ENCODE data around the gene CYP2W1.

The CYP2W1 gene

GRCh38 chr7:982511-983003 lies 424 bp upstream of the CYP2W1 start:
- DNase-seq, result no peak

GRCh38 chr7:983616-984071 lies 663 bp downstream of the CYP2W1 start:
- DNase-seq, result no peak

GRCh38 chr7:984361-985126 lies 1.6 kb downstream of the CYP2W1 start:
- DNase-seq, result no peak

GRCh38 chr7:985127-985416 lies 2.1 kb downstream of the CYP2W1 start:
- DNase-seq, result no peak

GRCh38 chr7:985915-986741 lies 3.1 kb downstream of the CYP2W1 start:
- DNase-seq, result no peak

DNA sequence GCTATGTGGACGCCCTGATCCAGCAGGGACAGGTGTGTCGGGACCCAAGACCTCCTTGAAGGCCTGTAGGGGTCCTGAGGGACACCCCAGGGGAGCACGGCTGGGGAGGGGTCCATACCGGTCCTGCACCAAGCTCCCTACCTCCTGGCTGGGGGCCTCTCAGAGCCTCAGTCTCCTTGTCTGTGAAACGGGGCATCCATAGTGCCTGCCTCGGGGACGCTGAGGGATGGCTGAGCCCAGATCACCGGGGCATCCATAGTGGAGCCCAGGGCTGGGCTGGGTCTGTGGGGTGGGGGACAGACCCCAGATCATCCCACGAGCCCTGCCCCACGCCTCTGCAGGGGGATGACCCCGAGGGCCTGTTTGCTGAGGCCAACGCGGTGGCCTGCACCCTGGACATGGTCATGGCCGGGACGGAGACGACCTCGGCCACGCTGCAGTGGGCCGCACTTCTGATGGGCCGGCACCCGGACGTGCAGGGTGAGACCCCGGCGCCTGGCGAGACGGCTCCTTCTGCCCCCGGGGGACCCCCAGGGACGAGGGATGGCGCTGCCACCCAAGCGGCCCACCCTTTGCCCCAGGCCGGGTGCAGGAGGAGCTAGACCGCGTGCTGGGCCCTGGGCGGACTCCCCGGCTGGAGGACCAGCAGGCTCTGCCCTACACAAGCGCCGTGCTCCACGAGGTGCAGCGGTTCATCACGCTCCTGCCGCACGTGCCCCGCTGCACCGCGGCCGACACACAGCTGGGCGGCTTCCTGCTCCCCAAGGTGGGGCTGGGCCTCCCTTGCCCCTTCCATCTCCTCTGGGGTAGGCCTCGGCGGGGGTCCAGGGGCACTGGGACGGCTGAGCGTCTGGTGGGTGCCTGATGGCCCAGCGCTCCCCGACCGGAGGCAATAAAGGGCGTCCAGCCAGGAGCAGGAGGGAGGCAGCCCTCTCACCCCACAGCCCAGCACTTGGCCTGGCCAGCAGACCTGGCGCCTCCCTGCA lies 4.1 kb downstream of the CYP2W1 start:
- no peak for DNase-seq

DNA sequence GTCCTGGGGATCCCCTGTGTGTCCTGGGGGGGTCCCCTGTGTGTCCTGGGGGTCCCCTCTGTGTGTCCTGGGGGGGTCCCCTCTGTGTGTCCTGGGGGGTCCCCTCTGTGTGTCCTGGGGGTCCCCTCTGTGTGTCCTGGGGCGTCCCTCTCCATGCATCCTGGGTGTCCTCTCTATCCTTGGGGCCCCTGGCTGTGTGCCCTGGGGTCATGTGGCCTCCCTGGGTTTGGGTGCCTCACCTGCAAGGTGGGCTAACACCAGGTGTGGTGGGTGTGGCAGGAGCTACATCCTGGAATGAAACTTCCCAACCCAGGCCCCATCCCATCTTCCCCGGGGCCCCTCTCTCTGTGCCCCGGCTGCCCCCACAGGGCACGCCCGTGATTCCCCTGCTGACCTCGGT lies 4.9 kb downstream of the CYP2W1 start:
- no peak for DNase-seq

DNA sequence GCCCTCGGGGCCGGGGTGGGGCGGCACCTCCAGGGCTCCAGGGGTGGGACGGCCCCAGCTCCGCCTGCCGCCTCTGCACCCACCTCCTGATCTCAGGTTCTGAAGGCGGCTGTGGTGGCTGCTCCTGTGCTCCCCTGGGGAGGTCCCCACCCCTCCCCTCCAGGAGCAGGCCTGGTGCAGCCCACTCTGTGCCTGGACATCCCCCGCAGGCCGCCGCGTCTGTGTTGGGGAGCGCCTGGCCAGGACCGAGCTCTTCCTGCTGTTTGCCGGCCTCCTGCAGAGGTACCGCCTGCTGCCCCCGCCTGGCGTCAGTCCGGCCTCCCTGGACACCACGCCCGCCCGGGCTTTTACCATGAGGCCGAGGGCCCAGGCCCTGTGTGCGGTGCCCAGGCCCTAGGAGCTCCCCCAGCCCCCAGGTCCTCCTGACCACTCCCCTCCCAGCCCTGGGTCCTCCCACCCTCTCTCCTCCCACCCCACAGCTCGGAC lies 5.5 kb downstream of the CYP2W1 start:
- DNase-seq, result no peak

GRCh38 chr7:988963-989529 lies 6.1 kb downstream of the CYP2W1 start:
- no peak for DNase-seq

- DNase-seq, result no peak
Observed at GRCh38 chr7:990352-990932, 7.5 kb downstream of the CYP2W1 start.

DNA sequence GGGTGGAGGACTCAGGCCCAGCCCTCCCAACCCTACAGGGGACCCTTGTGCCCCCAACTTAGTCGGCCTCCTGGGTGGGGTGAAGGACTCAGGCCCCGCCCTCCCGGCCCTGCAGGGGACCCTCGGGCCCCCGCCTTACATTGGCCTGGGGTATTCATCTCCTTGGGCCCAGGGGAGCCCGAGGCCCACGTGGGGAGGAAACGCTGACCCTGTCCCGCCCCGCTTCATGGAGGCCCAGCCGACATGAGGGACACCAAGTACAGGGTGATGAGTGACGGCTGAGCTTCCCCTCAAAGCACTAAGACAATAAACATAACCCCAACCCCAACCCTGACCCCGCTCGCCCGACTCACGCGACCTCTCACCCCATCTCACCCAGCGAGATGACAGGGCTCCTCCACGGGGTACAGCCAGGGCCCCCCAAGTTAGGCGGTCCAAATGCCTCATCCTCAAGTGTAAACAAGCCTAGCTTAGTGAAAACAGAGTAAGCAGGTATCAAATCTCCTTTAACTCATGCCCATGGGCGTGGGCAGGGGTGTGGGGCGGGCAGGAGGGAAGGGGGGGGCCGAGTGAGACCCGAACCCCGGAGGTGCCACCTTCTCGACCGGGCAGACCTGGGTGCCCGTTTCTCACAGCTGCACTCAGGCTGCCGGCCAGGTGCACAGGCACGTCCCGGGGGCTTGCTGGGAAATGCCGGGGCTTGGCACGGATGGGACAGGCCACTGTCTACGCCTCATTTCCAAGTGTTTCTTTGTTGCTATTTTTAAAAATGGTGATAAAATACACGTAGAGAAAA lies 8.2 kb downstream of the CYP2W1 start:
- DNase-seq, result no peak

DNA sequence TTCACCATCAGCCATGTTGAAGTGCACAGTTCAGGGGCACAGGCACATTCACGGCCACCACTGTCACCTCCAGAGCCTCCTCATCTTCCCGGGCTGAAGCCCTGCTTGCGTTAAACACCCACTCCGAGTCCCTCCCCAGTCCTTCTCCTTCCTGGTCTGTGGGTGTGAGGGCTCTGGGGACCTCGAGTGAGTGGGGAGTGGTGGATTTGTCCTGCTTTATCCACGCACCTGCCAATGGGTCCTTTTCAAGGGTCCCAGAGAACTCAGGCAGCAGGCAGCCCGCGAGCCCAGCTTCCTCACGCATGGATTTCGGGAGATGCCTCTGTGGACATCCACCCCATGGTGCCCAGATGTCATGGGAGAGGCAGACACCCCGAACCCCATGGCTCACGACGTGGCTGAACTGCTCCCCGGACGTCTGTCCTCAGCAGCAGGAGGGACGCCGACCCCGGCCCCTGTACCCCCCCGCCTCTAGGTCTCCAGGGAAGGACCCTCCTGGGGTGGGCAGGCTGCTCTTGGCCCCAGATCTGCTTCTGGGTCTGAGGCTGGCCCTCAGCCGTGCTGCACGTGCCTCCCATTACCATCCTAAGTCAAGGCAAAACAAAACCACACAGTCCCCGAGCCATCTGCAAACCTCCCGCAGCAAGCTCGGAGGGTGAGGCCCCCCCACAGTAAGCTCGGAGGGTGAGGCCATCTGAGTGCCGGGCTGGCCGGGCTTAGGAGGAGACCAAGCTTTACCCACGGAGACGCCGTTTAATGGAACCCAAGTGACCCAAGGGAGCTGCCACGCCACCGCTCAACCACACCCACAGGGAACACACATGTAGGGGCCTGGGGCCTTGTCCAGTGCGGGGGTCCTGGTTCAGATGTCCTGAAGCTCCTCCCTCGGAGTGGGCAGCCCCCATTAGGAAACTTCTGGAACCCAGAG lies 9.0 kb downstream of the CYP2W1 start:
- DNase-seq, result no peak

DNA sequence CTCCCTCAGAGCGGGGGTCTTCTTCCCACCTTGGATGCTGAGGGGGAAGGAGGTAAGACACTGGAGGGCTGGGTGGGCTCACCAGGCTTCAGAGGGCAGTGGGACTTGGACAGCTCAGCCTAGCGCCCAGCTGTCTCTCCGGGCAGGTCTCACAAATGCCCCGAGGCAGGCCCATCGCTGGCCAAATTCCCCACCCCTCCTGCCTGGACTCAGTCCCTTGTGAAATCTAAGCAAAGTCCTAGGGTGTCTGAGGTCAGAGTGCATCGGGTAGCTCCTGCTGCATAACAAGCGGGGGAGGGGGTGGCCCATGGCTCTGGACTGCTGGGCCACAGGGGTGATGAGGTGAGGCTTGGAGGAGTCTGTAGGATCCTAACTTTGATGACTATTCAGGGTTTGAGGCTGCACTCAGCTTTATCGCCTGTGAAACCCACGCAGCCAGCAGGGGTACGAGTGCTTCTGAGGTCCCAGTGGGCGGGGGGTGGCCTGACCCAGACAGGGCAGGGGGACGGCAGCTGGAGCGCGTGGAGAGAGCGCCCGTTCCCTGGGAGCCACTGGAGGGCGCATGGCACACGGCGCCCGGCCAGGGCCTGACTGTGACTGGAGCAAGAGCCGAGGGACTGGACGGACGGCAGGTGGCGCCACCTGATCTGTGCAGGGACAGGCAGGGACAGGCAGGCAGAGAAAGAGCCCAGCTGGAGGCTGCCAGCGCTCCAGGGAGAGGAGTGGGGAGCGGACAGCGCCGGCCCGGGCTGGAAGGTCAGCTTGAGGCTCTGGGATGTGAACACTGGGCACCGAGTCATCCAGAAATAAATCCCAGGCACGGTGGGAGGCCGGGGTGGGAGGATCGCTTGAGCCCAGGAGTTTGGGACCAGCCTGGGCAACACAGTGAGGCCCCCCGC lies 10.0 kb downstream of the CYP2W1 start:
- DNase-seq, result peak; percentile 96

- DNase-seq, result no peak
Observed at GRCh38 chr7:994592-995308, 11.8 kb downstream of the CYP2W1 start.

DNA sequence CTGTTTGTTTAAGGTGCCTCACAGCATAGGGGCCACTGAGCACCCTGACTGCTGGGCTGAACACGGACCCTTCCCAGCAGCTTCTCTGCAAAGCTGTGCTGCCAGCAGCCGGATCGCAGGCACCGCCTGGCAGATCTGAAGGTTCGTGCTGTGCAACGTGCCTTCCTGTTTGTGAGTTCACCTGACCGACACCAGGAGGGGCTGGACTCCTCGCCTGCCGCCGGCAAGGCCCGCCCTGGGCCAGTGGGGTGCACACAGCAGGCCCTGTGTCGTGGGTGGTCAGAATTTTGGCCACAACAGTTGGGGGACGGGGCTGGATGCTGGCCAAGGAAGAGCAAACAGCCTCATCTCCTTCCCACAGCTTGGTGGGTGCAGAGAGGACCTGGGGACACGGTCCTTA lies 12.6 kb downstream of the CYP2W1 start:
- DNase-seq, result no peak

GRCh38 chr7:996079-996872 lies 13.3 kb downstream of the CYP2W1 start:
- DNase-seq, result no peak
